GM23248 (cell line): ENCODE measurements around the gene IL4R.

Source experiments
- EZH2 ChIP-seq: fragments of 200-600 bp; sonication (generic); IDR thresholded peaks from 2 replicates; pipeline ENCODE4 v1.6.1; 2018; ENCODE audit warnings: antibody characterized with exemption, mild to moderate bottlenecking; ENCODE audit not compliant: insufficient read depth, poor library complexity, severe bottlenecking
- EZH2phosphoT487 ChIP-seq: fragments of 200-600 bp; sonication (generic); IDR thresholded peaks from 2 replicates; pipeline ENCODE4 v1.6.1; 2018; ENCODE audit warnings: antibody characterized with exemption, moderate library complexity, mild to moderate bottlenecking, low read depth; ENCODE audit not compliant: insufficient read depth

DNA sequence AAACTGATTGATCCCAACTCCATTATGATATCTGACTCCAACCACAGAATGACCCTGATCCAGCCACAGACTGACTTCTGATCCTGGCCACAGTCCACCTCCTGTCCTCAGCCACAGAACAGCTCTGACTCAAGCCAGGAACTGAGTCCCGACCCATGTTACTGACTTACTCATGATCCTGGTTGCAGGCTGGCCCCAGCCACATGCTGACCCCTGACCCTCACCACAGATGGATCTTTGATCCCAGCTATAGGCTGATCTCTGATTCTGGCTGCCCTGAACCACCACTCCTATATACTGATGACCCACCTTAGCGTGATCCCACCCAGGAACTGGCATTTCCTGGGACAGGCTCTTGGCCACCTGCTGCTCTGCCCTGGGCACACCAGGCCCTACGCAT lies 56.0 kb downstream of the IL4R start:
- TF ChIP-seq EZH2 (no peak), EZH2phosphoT487 (no peak)
